ENCODE results near the gene GNG13. TPM values are rescaled to one million over a fixed set of nuclear protein-coding genes. Genes with fewer than 3 reads are reported as not detected.
A peak's percentile ranks its signal among the peaks of the same experiment; 100 is the strongest.

The GNG13 gene
- total and polyA plus RNA-seq, 9 of the 15 experiments (the other 6 are each of a cell fraction or from before 2014, with no cell fraction given), result not detected

GRCh38 chr16:765488-765865 lies 35.1 kb downstream of the GNG13 start:
- Histone ChIP-seq H3K9me3 (replicated peaks; ENCODE audit: control insufficient read depth, insufficient read depth, low read depth, low read length) (no peaks in the 10 kb centered on the region), H3K79me2 (ENCODE audit: control insufficient read depth, insufficient read depth, low read length) (no peaks in the 10 kb centered on the region), H4K20me1 (replicated peaks; ENCODE audit: control insufficient read depth, insufficient read depth, low read length) (0 out of 2 replicates have a peak, but pooled peaks cover 3% of the 10 kb centered on the region), H3K27ac (ENCODE audit: extremely low read depth, low read depth, low read length) (no peak overlapping the region), H3K36me3 (ENCODE audit: control insufficient read depth, insufficient read depth, low read length) (no peaks in the 10 kb centered on the region), H3K27me3 (ENCODE audit: control insufficient read depth in 2 of 2, insufficient read depth in 2 of 2, low read length in 2 of 2) (peaks cover 0 to 6% of the 10 kb centered on the region in 2 experiments; a peak in 1 of 5 replicates), H3K4me3 (no peak overlapping the region), H3K4me2 (ENCODE audit: insufficient read depth, low read length) (no peak overlapping the region), H2AFZ (ENCODE audit: low read depth, low read length) (no peak overlapping the region), H3K9me1 (ENCODE audit: control insufficient read depth, insufficient read depth, low read length) (no peaks in the 10 kb centered on the region), H3K4me1 (replicated peaks in 1 of 2; ENCODE audit: control insufficient read depth in 2 of 2, insufficient read depth in 2 of 2, low read length in 2 of 2) (peaks cover 0 to 84% of the 10 kb centered on the region in 2 experiments; a peak in 2 of 5 replicates), H3K9ac (ENCODE audit: insufficient read depth in 1 of 2, low read depth in 2 of 2, low read length in 2 of 2) (no peak overlapping the region)
- no peak for ATAC-seq
- no peak for DNase-seq (ENCODE audit: extremely low read depth in 1 of 4, low spot score in 3 of 4)
- POLR2A ChIA-PET, result interaction anchor here (1.0 to 1.5 kb wide), 2 partner anchors 23 to 25 kb away, joined by 3 to 4 read pairs; partner anchors contain the start of gene CIAO3
- intact Hi-C loops (cut with micrococcal nuclease) (no loop called here), in situ Hi-C loops (cut with MboI) (no loop called here)
- 66% methylated on average over 23 of the region's 29 CpGs for WGBS (ENCODE audit: insufficient coverage, low coverage, missing lambda C conversion rate)
- CTCF ChIA-PET (ENCODE audit: low intra/inter-chr PET ratio), result no interaction called here
- no TSS peak for BruUV-seq (replicated peaks)
- TF ChIP-seq HNRNPL (IDR thresholded peaks at IDR 0.05; ENCODE audit: low read depth, low read length) (0 out of 2 replicates have a peak, but pooled peaks have one; percentile 58), TFAP4 (CRISPR knock-in tag; IDR thresholded peaks at IDR 0.05; ENCODE audit: borderline replicate concordance) (0 out of 2 replicates have a peak, but pooled peaks have one; percentile 3), ZBTB33 (CRISPR knock-in tag; IDR thresholded peaks at IDR 0.05) (peak; percentile 44; the same call in 1 of the 2 replicates), TAL1 (IDR thresholded peaks at IDR 0.05) (no peak)
- FAIRE-seq, result no peak

Data from K562 (cell line).